ENCODE results near the gene PROB1. TPM values are rescaled to one million over a fixed set of nuclear protein-coding genes. Genes with fewer than 3 reads are reported as not detected.

Gene PROB1
- total RNA-seq, 3 donors from 2014 or later: 0.58 to 0.98 (median 0.94) TPM

DNA sequence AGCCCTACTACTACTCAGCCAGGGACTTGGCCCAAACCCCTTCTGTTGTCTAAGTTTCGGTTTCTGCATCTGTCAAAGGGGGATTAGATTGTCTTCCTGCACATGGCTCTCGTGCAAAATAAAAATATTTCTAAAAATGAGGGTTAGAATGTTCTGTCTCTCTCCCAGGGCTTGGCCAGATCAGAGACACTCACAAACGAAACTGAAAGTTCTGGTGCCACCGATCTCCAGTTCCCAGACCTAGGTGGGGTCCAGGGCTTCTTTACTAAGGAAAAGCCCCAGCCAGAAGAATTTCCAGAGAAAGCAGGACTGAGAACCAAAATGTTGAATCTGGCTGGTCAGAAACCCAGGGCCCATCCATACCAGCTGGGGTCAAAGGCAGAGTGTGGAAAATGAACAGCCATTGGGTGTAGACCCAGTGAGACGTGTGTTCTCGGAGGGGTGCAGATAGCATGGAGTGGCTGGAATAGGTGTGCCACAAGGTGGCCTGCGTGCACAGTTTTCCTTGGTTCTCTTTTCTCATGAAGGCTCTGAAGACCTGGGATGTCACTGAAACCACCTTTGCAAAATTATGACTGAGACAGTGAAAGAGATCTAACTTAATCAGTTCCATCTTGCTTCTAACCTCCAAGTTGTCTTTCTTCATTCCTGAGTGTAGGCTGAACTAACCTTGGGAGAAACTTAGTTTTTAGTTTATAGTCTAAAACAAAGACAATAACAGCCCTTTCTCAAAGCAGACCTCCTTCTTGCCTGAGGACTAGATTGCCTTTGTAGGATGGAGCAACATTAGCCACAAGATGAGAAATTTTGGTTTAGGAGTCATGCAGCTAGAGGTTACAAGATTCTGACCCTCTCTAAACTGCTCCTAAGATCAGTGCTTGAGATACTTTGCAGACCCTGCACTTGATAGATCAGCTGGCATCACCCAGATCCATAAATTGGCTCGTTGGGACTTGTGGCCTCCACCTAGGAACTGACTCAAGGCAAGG is 9.5 kb downstream of the PROB1 start:
- peak in 2 of 3 donors; percentile 59 to 66 for DNase-seq
- H3K9me3 ChIP-seq: no peaks in the 10 kb centered on the region
- TF ChIP-seq, protein P1, sequence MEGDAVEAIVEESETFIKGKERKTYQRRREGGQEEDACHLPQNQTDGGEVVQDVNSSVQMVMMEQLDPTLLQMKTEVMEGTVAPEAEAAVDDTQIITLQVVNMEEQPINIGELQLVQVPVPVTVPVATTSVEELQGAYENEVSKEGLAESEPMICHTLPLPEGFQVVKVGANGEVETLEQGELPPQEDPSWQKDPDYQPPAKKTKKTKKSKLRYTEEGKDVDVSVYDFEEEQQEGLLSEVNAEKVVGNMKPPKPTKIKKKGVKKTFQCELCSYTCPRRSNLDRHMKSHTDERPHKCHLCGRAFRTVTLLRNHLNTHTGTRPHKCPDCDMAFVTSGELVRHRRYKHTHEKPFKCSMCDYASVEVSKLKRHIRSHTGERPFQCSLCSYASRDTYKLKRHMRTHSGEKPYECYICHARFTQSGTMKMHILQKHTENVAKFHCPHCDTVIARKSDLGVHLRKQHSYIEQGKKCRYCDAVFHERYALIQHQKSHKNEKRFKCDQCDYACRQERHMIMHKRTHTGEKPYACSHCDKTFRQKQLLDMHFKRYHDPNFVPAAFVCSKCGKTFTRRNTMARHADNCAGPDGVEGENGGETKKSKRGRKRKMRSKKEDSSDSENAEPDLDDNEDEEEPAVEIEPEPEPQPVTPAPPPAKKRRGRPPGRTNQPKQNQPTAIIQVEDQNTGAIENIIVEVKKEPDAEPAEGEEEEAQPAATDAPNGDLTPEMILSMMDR (IDR thresholded peaks at IDR 0.05): peak; percentile 22
- H3K36me3 ChIP-seq (ENCODE audit: low read depth): no peaks in the 10 kb centered on the region
- ATAC-seq: peak; percentile 45
- H3K4me1 ChIP-seq (ENCODE audit: low read depth): peaks cover 53% of the 10 kb centered on the region
- intact Hi-C loops (cut with DNase I, micrococcal nuclease): no loop called here
- H3K4me3 ChIP-seq: no peak overlapping the region

DNA sequence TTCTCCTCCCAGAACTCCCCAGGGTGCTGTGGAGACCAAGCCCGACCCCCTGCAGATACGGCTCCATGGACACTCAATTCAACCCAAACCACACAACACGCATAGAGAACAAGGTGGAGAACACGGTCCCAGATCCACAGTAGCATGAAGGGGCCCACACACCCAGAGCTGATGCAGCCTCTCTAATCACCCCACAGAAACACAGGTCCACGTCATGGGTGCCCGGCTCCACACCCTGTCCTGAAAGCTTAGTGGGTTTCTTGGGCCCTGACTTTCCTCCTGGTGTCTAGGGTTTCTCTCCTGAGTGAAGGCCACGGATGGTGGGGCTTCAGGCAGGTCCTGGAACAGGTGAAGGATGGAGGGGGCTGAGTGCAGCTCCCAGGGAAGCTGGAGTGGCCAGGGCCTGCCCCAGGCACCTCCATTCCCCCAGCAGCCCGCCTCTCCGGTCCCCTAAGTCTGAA is 10.3 kb downstream of the PROB1 start:
- TF ChIP-seq, protein P1 (IDR thresholded peaks at IDR 0.05): no peak
- H3K36me3 ChIP-seq (ENCODE audit: low read depth): no peaks in the 10 kb centered on the region
- H3K4me3 ChIP-seq: no peak overlapping the region
- ATAC-seq (no peak), DNase-seq (no peak)
- peaks cover 53% of the 10 kb centered on the region for H3K4me1 ChIP-seq (ENCODE audit: low read depth)
- intact Hi-C loops (cut with DNase I, micrococcal nuclease): no loop called here
- no peaks in the 10 kb centered on the region for H3K9me3 ChIP-seq

DNA sequence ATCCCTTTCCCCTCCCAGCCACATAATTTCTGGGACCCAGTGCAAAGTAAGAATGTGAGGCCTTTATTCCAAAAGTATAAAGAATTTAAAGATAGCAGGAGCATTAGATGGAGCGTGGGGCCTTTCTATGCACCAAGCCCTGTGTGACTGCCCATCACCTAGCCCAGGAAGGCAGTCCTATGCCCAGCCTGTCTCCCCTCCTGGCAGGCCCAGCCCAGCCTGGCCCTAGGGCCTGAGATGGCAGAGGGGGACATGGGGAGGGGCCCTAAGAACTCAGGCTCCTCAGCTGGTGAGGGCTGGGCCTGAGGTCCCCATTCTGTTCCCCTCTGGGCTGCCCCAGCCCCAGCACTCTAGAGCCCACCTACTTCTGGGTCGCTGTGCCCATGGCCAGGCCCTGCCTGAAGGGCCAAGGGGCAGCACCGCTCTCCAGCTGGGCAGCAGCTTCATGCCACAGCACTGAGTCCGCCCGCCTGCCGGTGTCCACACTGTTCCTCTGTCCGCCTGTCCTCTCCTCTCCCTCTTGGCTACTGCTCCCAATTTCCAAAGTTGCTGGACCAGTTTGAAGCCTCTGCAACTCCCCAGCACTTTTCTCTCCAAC is 10.8 kb downstream of the PROB1 start:
- TF ChIP-seq, protein P1 (IDR thresholded peaks at IDR 0.05): no peak

DNA sequence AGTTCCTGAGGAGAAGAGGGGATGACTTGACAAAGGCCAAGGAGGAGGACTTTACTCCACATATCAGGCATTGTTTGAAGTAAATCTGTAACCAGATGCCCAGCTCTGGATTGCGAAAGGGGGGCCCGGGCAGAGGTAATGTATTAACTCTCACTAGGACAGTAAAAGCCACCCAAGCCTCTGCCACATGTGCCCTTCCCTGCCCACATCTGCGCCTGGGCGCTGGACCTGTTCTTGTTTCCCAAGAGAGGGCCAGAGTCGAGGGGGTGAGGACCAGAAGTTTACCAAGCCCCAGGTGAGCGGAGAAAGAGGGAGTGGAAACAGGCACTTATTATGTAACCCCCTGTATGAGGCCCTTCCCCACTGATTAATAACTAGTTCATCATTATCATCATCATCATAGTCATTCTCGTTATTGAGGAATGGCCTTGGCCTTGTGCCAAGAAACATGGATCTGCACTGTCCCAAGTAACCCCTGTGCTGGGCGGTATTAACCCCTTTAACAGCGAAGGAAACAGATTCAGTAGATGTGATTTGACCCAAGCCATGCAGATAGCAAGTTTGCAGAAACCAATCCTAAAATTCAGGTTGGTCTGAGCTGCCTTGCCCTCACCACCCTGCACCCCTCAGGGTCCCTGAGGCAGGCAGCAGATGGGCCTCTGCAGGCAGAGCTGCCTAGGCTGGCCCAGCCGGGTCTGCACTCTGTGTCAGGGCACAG is 11.5 kb downstream of the PROB1 start, which contains the start of gene SLC23A1:
Gene SLC23A1 (minus strand): TSS at position 23 of the 718 bp plus-strand sequence. CDS start 44 bp downstream, outside the sequence.
- ATAC-seq (peak; percentile 72), DNase-seq (peak; percentile 78 to 83 (median 79))
- Histone ChIP-seq H3K4me1 (ENCODE audit: low read depth) (peaks cover 44% of the 10 kb centered on the region), H3K36me3 (ENCODE audit: low read depth) (no peaks in the 10 kb centered on the region), H3K9me3 (no peaks in the 10 kb centered on the region), H3K4me3 (no peak within 1 kb of the TSS)
- TF ChIP-seq, protein P1 (IDR thresholded peaks at IDR 0.05): no peak
- intact Hi-C loops (cut with DNase I, micrococcal nuclease): no loop called here

More for the DNA sequence above, 10.8 kb downstream of the PROB1 start:
- Histone ChIP-seq H3K9me3 (no peaks in the 10 kb centered on the region), H3K4me3 (no peak overlapping the region), H3K4me1 (ENCODE audit: low read depth) (peaks cover 50% of the 10 kb centered on the region), H3K36me3 (ENCODE audit: low read depth) (no peaks in the 10 kb centered on the region)
- peak in 1 of 3 donors; percentile 66 for DNase-seq
- no peak for ATAC-seq
- intact Hi-C loops (cut with DNase I, micrococcal nuclease): no loop called here

DNA sequence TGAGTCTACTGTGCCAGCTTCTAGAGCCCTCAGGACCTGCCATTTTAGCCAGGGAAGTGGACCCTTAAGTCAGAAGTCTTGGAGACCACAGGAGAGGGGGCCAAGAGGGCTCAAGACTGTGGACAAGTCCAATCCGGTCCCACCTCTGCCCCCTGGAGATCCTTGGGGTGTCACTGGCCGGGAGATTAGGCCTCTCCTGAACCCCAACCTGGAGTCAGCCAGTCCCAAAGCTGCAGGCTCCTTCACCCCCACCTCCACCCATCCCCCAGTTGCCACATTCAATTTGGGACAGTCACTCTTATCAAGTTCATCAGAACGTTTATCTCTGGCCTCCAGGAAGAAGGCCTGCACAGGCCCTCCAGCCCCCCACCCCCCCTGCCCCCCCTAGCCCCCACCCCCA is 12.1 kb downstream of the PROB1 start:
- Histone ChIP-seq H3K4me1 (ENCODE audit: low read depth) (peaks cover 40% of the 10 kb centered on the region), H3K9me3 (no peaks in the 10 kb centered on the region), H3K36me3 (ENCODE audit: low read depth) (no peaks in the 10 kb centered on the region), H3K4me3 (no peak overlapping the region)
- DNase-seq (peak in 1 of 3 donors; percentile 52), ATAC-seq (no peak)
- intact Hi-C loops (cut with DNase I, micrococcal nuclease): no loop called here
- TF ChIP-seq, protein P1 (IDR thresholded peaks at IDR 0.05): no peak

All from mucosa of descending colon (tissue), 3 donors.